ENCODE data around the gene PPP1R1B. TPM values are rescaled to one million over a fixed set of nuclear protein-coding genes. Genes with fewer than 3 reads are reported as not detected.

PPP1R1B gene
- total and polyA plus RNA-seq, 2 donors (not counting 1 experiment from before 2014, with no cell fraction given), result not detected

DNA sequence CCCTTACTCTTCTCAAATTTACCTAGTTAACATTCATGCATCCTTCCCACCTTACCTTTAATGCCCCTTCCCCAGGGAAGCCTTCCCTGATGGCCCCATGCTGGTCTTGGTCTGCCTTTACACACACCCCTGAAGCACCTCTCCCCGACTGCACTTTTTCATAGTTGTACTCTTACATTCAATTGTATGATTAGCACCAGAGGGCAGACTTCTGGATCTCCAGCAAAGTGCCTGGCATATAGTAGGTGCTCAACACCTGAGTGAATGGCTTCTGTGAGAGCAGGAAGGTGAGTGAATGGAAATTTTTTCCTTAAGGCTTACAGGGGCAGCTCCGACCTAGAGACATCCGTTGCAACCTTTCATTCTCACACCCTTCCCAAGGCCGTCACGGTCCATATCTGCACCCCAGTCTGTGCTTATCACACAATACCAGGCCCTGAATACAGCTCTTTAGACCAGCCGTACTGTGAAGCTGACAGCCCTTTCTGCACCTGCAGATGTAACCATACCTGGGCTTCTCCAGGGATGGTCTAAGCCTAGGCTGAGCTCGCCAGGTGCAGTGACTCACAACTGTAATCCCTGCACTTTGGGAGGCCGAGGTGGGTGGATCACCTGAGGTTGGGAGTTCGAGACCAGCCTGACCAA is 56.7 kb downstream of the PPP1R1B start:
- Mint-ChIP-seq H3K4me1 (peaks cover 40% of the 10 kb centered on the region), H3K9me3 (ENCODE audit: insufficient read depth) (no peaks in the 10 kb centered on the region), H3K27ac (no peak overlapping the region), H3K27me3 (no peaks in the 10 kb centered on the region), H3K4me3 (no peak overlapping the region)
- Histone ChIP-seq H3K9ac (ENCODE audit: low read length) (no peak overlapping the region), H4K20me1 (ENCODE audit: control insufficient read depth, insufficient read depth, low read length, poor library complexity, severe bottlenecking) (no peaks in the 10 kb centered on the region), H3K4me1 (ENCODE audit: control insufficient read depth in 2 of 2, insufficient read depth in 2 of 2, low read length in 2 of 2) (peaks cover 32 to 37% of the 10 kb centered on the region in 2 donors), H3K36me3 (replicated peaks in 1 of 2; ENCODE audit: control extremely low read depth in 1 of 2, control insufficient read depth in 1 of 2, extremely low read depth in 1 of 2, insufficient read depth in 2 of 2, low read length in 1 of 2) (peaks cover 0 to 18% of the 10 kb centered on the region in 2 experiments), H3K4me2 (replicated peaks; ENCODE audit: low read depth, low read length, poor library complexity, severe bottlenecking) (no peak overlapping the region), H3K27ac (ENCODE audit: low read length in 2 of 2) (no peak overlapping the region), H3K9me3 (ENCODE audit: control extremely low read depth in 1 of 3, control insufficient read depth in 2 of 3, insufficient read depth in 1 of 3, low read length in 2 of 3) (no peaks in the 10 kb centered on the region), H3K4me3 (ENCODE audit: control extremely low read depth in 1 of 5, extremely low read depth in 1 of 5, insufficient read depth in 1 of 5, low read depth in 2 of 5, low read length in 4 of 5) (no peak overlapping the region), H2AFZ (ENCODE audit: insufficient read depth, low read depth, low read length, poor library complexity, severe bottlenecking) (no peak overlapping the region), H3K27me3 (replicated peaks in 1 of 4; ENCODE audit: control extremely low read depth in 1 of 4, control insufficient read depth in 3 of 4, insufficient read depth in 4 of 4, low read length in 3 of 4) (no peaks in the 10 kb centered on the region), H3K79me2 (ENCODE audit: control insufficient read depth, insufficient read depth, low read length) (no peaks in the 10 kb centered on the region)
- no peak for DNase-seq
- TF ChIP-seq, protein P1, sequence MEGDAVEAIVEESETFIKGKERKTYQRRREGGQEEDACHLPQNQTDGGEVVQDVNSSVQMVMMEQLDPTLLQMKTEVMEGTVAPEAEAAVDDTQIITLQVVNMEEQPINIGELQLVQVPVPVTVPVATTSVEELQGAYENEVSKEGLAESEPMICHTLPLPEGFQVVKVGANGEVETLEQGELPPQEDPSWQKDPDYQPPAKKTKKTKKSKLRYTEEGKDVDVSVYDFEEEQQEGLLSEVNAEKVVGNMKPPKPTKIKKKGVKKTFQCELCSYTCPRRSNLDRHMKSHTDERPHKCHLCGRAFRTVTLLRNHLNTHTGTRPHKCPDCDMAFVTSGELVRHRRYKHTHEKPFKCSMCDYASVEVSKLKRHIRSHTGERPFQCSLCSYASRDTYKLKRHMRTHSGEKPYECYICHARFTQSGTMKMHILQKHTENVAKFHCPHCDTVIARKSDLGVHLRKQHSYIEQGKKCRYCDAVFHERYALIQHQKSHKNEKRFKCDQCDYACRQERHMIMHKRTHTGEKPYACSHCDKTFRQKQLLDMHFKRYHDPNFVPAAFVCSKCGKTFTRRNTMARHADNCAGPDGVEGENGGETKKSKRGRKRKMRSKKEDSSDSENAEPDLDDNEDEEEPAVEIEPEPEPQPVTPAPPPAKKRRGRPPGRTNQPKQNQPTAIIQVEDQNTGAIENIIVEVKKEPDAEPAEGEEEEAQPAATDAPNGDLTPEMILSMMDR (IDR thresholded peaks at IDR 0.05), result no peak
- no peak for TF ChIP-seq EZH2 (IDR thresholded peaks at IDR 0.05; ENCODE audit: borderline replicate concordance, insufficient read depth, low read depth, low read length, poor library complexity, severe bottlenecking)
- intact Hi-C loops (cut with micrococcal nuclease), result no loop called here
- 97% methylated on average over 7 of the region's 9 CpGs for WGBS (ENCODE audit: insufficient coverage)
- ATAC-seq (ENCODE audit: low read depth), result no peak
- ChIA-PET POLR2A (no interaction called here), CTCF (interaction anchor here (1.1 to 7.6 kb wide), 4 partner anchors 13 to 60 kb away, joined by 3 to 48 read pairs (median 6); partner anchors contain the start of gene PNMT)

Measured in B cell (primary cell).